ENCODE data around the gene RPS17.

- TF ChIP-seq POLR2A (IDR thresholded peaks at IDR 0.05) = no peak
- TF ChIP-seq, protein P1, sequence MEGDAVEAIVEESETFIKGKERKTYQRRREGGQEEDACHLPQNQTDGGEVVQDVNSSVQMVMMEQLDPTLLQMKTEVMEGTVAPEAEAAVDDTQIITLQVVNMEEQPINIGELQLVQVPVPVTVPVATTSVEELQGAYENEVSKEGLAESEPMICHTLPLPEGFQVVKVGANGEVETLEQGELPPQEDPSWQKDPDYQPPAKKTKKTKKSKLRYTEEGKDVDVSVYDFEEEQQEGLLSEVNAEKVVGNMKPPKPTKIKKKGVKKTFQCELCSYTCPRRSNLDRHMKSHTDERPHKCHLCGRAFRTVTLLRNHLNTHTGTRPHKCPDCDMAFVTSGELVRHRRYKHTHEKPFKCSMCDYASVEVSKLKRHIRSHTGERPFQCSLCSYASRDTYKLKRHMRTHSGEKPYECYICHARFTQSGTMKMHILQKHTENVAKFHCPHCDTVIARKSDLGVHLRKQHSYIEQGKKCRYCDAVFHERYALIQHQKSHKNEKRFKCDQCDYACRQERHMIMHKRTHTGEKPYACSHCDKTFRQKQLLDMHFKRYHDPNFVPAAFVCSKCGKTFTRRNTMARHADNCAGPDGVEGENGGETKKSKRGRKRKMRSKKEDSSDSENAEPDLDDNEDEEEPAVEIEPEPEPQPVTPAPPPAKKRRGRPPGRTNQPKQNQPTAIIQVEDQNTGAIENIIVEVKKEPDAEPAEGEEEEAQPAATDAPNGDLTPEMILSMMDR (IDR thresholded peaks at IDR 0.05) = no peak
Observed at GRCh38 chr15:82532991-82533481, 7.2 kb downstream of the RPS17 start.

All from adrenal gland (tissue), 5 donors.